DOHH2 (cell line): ENCODE measurements around the gene RGS7.

Experiments
- EZH2phosphoT487 ChIP-seq: fragments of 200-600 bp; sonication (generic); IDR thresholded peaks from 2 replicates; pipeline ENCODE4 v1.6.1; 2017; ENCODE audit warnings: borderline replicate concordance, mild to moderate bottlenecking, antibody characterized with exemption, low read length, moderate library complexity, mixed read lengths
- TF ChIP-seq, protein P1 (sequence below): fragments of 200-600 bp; sonication (generic); IDR thresholded peaks from one replicate; pipeline ENCODE4 v1.5.1; 2014; ENCODE audit warnings: antibody characterized with exemption, mild to moderate bottlenecking, low read depth, low read length; ENCODE audit not compliant: poor library complexity, severe bottlenecking

DNA sequence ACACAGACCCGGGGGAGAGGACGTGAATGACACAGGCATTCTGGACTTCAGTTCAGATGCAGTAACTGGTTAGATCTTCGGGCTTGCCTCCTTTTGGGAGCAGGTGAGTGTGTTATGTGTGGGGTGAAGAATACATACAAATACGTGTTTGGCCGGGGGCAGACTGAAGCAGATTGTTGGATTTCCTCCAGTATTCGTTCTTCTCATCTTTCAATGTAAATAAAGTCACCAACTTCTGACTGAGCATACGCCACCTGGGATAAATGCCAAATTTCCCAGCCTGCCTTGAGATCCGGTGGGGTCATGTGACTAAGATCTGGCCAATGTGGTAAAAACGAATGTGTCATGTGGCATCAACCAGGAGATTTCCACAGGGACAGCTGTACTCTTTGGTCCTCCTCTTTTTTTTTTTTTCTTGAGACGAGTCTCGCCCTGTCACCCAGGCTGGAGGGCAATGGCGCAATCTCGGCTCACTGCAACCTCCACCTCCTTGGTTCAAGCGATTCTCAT is 189.8 kb downstream of the RGS7 start:
- TF ChIP-seq, protein P1, sequence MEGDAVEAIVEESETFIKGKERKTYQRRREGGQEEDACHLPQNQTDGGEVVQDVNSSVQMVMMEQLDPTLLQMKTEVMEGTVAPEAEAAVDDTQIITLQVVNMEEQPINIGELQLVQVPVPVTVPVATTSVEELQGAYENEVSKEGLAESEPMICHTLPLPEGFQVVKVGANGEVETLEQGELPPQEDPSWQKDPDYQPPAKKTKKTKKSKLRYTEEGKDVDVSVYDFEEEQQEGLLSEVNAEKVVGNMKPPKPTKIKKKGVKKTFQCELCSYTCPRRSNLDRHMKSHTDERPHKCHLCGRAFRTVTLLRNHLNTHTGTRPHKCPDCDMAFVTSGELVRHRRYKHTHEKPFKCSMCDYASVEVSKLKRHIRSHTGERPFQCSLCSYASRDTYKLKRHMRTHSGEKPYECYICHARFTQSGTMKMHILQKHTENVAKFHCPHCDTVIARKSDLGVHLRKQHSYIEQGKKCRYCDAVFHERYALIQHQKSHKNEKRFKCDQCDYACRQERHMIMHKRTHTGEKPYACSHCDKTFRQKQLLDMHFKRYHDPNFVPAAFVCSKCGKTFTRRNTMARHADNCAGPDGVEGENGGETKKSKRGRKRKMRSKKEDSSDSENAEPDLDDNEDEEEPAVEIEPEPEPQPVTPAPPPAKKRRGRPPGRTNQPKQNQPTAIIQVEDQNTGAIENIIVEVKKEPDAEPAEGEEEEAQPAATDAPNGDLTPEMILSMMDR: no peak
- no peak for TF ChIP-seq EZH2phosphoT487
